ENCODE data around the gene KAZN. TPM values are rescaled to one million over a fixed set of nuclear protein-coding genes. Genes with fewer than 3 reads are reported as not detected.

KAZN gene
- polyA plus RNA-seq, 3 donors: 35.5 to 42.8 (median 41.2) TPM

DNA sequence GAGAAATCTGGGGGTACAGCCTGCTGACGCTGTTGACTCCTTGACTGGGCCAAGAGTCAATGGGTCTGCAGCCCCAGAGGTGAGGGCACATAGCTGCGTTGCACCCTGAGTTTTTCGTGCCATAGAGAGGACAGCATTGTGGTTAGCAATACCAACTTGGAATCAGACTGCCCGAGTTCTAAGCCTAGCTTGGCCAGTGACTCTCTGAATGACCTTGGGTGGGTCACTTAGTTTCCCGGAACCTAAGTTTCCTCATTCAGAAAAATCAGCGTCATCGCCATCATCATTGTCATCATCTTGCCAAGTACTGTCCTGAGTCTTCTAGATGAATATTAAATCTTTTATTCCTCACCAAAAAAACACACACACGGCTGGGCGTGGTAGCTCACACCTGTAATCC is 403.8 kb downstream of the KAZN start:
- no peak for DNase-seq

DNA sequence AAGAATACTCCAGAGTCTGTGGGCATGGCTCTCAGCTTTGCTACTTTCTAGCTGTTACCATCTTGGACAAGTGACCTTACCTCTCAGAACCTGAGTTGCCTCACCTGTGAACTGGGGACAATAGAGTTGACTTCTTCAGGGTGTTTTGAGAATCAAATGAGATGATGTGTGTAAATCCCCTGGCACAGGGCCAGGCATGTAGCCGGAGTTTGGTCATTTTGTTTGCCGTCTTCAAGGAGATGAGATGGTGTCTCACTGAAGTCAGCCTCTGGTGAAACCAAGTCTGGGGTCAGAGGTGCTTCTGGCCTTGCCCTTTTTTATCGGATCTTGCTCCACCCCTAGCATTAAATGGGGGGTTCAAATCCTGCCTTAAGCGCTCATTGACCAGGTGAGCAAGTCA is 405.9 kb downstream of the KAZN start:
- no peak for DNase-seq

DNA sequence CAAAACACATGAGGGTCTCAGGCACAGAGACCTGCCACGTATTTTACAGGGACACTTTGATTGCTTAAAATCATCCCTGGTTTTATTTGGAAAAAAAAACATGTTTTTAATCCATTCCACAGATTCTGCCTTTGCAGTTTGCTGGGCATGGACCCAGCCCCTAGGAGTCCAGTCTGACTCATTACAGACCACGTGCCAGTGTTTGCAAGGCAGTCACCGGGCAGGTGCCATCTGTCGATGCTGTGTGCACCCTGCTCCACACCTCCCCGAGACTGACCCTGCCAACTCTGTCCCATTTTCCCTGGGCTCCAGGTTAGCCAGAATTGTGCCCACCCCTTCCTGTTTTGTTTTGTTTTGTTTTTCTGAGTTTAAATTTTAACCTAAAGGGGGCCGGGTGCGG is 406.6 kb downstream of the KAZN start:
- DNase-seq: no peak

DNA sequence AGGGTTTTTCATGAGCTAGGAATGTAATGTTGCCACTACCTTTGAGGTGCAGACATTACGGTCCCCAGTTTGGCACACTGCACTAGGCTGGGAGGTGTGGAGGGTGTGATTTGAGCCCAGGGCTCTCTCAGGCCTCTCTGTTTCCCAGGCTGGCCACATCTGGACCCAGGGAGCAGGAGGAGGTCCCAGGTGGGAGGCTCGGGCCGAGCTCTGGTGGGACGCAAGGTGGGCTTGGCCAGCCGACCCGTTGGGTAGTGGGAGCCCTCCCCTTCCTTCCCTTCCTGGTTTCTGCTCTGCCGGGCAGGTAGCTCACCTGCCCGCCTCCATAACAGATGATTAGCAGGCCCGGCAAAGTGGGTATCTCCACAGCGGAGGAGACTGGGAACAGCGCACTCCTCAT is 408.9 kb downstream of the KAZN start:
- DNase-seq: no peak

DNA sequence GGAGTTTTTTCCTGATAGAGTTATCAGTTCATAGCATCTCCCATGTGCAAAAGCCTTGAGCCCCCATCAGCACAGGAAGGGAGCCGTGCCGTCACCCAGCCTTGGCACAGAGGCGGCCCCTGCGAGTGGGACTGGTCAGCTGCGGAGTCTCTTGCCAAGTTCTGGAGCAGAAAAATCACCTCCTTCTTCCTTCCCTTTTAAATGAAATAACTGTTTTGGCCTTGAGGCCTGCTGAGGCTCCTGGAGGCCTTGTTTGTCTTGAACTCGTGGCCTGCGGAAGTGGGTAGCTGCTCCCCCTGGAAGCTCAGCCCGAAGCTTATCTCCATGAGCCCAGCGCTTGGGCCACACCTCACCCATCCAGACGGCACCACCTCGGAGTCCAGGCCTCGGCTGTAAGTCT is 409.4 kb downstream of the KAZN start:
- DNase-seq: no peak

DNA sequence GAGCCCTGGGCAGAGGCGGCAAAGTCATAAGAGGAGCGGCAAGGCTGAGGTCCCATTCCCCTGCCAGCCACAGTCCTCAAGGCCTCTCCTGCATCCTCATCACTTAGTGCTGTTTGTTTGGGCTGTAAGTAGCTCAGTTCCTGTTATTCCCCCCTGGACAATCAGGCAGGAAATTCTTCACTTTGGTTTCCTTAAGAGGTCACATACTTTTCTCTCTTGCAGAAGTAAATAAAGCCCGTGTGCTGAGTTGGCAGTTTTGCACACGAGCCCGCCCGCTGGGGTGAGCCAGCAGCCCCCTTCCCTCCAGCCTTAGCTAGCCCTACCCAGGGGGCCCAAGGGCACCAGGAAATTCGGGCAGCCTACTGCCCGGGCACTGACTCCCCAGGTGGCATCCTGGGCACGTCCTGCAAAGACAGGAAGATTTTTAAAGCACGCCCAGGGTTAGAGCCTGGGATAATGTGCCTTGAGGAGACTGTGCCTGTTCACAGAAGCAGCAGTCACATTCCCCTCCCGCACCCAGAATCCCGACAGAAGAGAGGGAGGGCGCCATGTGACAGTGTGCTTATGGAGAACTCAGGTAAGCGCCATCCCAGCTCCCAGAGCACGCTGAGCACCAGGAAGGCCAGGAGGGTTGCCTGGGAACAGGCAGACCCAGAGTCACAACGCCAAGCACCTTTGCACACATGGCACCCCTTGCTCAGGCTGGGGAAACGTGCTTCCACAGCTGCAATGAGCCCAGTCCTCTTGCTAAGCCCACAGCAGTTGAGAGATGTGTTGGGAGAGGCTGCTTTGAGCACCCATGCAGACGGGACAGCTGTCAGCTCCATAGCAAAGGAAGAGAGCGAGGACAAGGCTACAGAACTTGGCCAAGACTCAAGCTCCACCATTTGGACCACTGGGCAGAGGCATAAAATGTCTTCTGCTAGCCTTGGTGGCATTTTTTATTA is 410.6 kb downstream of the KAZN start:
- no peak for DNase-seq

DNA sequence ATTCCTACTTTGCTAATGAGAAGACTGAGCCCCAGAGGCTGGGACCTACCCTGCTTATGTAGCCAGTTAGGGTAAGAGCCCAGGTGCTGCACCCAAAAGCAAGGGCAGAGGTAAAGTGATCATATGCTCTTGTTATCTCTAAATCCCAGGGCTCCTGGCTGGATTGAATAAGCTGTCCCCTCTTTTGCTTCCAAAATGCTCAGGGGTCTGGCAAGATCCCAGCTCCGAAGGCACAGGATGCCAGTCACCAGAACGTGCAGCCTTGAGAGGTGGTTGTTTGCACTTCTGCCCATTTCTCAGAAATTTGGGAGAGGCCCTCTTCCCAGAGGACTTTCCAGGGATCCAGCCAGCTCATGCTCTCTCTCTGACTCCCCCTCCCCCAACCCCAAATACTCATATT is 412.7 kb downstream of the KAZN start:
- DNase-seq: no peak

DNA sequence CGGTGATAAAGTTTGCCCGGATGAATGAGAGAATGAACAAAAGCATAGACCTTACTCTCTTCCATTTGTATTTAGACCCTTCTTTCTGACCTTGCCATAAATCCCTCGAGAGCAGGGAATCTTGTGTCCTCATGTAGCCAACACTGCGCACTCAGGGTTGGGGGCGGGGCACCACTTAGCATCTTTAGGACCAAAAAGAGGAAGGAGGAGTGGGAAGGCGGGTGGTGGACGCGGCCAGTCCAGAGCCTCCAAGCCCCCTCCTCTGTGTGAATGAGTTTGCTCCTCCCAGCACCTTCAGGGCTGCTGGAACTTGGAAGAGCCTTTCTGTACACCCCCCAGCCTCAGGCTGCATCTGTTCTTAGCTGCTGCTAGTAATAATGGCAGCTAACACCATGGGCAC is 413.2 kb downstream of the KAZN start:
- DNase-seq: no peak

DNA sequence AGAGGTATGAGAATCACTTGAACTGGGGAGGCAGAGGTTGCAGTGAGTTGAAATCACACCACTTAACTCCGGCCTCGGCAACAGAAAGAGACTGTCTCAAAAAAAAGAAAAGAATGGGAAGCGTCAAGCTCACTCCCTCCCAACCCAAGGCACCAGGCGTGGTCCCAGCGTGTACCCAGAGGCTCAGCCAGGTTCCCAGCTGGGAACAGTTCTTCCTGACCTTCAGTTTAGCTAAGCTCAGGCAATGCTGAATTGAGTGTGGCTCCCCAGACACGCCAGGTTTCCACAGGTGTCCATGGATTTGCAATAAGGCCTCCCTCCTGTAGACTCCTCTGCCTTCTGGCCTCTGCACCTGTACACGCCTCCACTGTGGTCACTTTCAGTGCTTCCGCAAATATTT is 414.3 kb downstream of the KAZN start:
- no peak for DNase-seq

DNA sequence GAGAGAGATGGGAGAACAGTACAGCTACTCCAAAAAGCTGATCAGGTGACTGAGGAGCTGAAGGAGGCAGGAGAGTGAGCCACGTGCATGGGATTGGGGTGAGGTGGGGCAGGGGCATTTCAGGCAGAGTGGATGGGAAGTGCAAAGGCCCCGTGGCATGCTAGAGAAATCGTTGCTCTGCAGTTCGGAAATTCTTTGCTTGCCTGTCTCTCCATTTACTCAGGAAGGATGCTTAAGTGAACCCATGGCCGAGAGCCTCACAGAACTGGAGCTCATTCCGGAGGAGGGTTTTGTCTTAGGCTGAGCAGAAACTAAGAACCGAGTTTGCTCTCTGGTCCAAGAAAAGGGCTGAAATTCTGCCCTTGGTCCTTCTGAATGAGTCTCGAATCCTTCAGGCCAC is 415.3 kb downstream of the KAZN start:
- no peak for DNase-seq

DNA sequence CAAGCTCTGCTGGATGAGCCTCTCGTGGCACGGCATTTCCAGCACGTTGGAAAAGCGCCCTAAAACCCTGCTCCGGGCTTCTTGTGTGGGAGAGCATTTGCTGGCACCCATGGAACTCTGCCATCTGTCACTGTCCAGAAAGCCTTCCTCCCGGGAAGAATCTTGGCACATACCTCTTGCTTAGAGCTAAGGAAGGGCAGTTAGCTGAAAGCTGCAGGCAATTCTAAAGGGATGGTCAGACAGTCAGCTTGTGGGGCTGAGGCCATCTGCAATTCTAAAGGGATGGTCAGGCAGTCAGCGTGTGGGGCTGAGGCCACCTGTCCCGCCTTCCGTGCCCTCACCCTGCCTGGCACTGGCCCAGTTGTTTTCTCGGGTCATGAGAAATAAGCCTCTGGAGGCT is 416.0 kb downstream of the KAZN start:
- no peak for DNase-seq

DNA sequence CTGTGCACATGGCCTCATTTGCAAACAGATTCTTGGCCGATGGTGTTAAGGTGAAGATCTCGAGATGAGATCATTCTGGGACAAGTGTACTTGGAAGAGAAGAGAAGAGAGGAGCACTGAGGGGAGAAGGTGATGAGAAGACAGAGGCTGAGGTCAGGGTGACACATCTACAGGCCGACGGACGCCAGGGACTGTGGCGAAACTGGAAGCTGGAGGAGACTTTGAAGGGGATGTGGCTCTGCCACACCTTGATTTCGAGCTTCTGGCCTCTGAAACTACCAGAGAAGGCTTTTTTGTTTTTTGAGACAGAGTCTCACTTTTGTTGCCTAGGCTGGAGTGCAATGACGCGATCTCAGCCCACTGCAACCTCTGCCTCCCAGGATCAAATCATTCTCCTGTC is 417.5 kb downstream of the KAZN start:
- DNase-seq: no peak

DNA sequence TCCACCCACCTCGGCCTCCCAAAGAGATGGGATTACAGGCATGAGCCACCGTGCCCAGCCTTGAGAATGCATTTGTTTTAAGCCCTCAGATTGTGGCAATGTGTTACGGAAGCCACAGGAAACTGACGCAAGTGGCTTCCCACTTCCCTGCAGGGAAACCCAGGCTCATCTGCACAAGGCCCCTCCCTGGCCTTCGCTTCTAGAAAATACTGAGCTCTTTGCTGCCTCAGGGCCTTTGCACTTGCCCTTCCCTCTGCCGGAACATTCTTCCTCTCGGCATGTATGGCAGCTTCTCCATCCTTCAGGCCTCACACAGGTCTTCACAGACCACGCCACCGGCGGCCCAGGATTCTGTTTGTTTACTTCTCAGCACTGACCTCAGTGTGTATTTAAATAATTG is 418.0 kb downstream of the KAZN start:
- DNase-seq: no peak

DNA sequence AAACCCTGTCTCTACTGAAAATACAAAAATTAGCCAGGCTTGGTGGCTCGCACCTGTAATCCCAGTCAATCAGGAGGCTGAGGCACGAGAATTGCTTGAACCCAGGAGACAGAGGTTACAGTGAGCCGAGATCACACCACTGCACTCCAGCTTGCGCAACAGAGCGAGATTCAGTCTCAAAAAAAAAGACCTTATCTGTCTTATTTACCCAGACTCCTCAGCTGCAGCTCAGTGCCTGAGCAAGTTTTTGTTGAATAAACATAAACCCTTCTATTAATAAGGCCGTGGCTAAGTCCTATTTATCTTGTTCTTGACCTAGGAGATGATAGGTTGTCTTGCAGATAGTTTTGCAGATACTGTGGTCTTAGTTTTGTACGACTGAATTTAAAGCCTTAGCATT is 418.6 kb downstream of the KAZN start:
- no peak for DNase-seq

DNA sequence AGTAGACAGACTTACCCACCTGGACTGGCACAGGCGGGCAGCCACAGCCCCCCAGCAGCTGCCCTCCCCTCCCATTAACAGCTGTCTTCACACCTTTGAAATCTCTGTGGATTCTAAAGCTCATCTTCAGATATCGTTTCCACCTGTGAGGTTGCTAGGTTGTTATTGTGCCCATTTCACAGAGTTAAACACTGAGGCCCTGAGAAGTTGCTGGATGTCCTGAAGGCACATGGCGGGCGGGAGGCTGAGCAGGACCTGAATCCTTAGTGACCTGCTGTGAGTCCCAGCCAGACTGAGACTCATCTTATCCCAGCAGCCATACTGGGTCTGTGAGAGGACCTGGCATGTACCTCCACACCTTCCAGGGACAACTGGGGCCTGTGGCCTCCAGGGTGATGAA is 420.3 kb downstream of the KAZN start:
- DNase-seq: no peak

DNA sequence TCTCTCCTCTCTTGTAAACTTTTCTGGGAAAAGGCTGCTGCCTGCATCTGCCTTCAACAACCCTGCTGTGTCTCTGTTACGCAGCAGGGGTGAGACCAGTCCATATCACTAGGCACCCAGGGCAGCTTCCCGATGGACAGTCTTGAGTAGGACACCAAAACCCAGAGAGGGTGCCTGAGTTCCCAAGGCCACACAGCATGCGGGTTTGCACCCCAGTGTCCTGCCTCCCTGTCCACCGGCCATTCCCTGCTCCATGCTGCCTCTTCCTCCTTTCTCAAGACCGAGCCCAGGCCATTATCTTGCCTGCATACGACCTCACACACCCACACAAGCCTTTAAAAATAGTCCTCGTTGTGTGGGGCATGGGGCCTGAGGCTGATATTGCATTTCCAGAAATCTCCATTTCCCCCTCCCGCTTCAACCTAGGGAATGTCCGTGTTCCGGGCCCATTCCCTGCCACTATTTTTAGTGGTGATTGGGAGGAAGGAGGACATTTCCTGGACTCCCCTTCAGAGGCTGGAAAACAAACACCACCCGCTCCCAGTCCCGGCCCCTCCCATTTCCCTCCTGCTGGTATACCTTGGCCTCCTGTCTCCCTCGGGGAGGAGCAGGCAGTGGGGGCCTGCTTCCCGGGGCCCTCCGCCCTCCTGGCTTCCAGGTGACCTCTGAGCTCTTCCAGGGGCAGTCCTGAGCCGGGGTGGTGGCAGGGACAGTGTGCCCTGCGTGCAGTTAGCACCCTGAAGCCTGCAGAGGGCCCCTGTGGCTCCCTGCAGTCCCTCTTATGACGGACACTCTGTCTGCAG is 422.7 kb downstream of the KAZN start:
- DNase-seq: no peak

DNA sequence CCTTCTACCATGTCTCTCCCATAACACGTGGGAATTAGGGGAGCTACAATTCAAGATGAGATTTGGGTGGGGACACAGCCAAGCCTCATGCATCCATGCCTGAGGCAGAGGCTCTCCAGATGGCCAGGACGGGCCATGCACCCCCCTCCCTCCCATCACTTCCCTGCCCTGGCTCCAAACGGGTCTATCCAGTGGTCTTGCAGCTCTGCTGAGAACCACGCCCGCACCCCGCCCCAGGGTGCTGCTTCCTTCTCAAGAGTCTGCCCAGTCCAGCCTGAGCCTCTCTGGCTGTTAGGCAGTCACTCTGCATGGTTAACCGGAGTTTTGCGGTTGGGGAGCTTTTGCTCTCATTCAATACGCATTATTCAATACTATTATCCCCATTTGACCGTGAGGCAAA is 423.6 kb downstream of the KAZN start:
- DNase-seq: no peak

DNA sequence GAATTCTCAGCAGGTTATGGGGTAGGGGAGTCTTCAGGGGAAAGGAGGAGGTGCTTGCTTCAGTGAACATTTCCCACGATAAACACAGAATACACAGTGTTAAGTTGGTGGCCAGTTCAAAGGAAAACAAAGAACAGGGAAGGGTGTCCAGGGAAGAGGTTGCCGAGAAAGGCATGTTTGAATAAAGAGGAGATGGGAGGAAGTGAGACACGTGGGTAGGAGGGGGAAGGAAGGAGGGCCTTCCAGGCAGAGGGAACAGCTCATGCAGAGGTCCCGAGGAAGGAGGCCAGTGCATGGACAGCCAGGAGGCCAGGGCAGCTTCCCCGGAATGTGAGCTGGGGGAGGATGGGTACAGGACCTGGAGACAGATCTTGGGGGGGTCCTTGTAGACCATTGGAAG is 424.7 kb downstream of the KAZN start:
- no peak for DNase-seq

DNA sequence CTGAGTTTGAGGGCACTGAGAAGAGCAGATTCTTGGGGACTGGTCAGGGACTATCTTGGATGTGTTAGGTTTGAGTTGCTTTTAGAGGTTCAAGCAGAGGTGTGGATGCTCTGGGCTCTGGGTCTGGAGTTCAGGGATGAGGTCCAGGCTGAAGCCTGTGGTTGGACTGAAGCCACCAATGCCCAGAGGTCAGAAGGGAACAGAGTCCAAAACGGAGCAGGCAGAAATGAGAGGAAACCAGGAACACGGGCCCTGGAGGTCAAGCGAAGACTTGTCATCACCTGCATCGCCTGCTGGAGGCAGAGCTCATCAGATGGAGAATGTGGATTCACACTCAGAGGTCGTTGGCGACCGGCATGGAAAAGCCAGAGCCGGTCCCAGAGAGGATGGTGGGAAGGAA is 425.5 kb downstream of the KAZN start:
- no peak for DNase-seq

DNA sequence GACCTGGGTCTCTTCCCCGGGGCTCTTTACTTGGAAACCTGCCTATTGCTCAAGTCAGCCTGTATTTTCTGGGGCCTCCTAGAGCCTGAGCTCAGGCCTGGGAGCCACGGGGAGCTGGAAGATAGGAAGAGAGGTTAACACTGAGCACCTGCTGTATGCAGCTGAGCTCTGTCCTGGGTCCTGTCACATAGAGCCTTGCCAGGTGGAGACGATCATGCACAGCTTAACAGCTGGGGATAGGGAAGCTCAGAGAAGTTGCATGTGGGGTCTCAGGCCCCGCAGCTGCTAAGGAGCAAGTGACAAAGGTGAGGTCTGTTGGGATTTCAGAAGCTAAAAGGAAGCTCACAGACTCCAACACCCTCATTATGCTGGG is 427.6 kb downstream of the KAZN start:
- no peak for DNase-seq

DNA sequence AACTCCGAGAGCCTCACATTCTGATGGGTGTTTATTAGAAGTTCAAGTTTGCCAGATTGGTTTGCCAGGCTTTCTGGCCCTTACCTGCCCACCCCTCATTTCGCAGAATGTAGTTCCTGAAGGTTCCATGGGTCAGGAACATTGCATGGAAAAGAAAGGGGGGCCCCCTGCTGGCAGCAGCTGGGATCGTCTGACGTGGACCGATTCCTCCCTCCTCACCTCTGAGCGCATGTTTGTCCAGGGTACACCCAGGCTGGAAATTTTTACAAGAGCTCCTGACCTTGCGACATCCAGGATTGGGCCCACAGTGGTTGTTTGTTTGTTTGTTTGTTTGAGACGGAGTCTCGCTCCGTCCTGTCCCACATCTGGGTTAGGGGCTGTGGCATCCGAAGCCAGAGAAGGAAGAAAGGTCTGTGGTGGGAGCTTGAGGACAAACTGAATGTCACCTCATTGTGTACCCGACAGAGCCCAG is 429.1 kb downstream of the KAZN start:
- DNase-seq: peak; percentile 72

DNA sequence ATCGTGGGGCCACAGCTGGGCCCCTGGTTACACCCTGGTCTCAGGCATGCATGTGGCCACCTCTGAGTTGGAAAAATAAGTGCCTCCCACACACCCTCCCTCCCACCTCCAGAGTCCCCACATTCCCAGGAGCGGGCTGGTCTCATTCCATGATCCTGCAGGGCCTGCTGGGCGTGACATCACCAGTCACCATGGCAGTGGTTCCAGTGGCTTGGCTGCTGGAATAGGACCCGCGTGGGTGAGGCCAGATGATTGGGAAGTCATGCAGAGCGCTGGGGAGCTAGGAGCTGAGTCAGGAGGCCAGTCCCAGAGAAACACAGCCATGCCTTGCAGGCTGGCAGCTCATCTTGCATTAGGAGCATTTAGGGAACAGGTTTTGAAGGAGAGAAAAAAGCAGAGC is 429.6 kb downstream of the KAZN start:
- DNase-seq: peak; percentile 95

DNA sequence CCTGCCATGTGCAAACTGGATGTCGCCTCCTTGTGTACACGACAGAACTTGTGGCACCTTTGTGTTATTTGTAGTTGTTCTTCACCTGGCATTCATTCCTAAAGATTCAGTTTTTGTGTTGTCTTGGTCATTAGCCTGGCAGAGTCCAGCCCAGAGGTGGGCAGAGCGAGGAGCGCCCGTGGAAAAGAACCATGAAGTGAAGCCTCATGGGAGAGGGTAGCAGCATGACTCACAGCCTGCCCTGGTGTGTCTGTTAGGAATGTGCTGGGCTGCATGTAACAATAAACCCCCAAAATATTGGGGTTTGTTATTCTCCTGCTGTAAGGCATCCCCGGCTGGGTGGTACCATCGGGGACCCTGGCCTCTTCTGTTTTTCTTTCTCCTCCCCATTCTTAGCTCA is 430.1 kb downstream of the KAZN start:
- DNase-seq: no peak

All from renal pelvis (tissue), 4 donors.